ENCODE measurements around the gene FGR. TPM values are rescaled to one million over a fixed set of nuclear protein-coding genes. Genes with fewer than 3 reads are reported as not detected.

The FGR gene
- total RNA-seq, 1 donor from 2014 or later: not detected

DNA sequence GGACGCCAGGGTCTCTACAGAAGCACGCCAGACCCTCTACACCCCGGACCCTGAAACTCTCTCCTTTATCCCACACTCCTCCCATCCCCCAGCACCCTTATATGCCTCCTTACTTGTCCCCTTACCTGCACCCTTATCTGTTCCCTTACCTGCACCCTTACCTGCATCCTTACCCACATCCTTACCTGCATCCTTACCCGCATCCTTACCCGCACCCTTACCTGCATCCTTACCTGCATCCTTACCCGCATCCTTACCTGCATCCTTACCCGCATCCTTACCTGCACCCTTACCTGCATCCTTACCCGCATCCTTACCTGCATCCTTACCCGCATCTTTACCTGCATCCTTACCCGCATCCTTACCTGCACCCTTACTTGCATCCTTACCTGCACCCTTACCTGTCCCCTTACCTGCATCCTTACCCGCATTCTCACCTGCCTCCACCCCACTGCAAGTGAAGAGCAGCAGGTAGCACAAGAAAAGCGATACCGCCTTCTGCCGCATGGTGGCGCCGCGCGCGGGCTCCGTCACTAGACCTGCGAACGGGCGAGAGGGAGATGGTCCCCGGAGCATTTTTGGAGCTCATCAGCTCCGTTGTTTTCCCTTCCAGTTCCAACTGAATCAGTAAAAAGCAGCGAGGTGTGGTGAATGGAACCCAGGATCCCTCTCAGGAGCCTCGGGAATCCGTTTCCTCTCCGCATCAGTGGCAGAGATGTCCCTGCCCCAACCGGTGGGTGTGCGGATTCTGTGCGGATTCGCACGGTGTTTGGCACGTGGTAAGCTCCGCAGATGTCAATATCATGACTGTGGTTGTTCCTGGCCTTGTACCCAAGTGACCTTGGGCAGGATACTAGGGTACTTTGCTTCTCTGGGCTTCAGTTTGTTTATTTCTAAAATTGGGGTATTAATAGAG is 34.1 kb upstream of the FGR start:
- H3K27ac ChIP-seq (ENCODE audit: low read depth, low read length): no peak overlapping the region
- no peak for DNase-seq (ENCODE audit: low read depth)
- H2AFZ ChIP-seq (ENCODE audit: low read depth, low read length): peak overlapping the region; percentile 95
- H3K9me3 ChIP-seq (ENCODE audit: insufficient read depth, low read depth, low read length): no peaks in the 10 kb centered on the region
- peak overlapping the region; percentile 32 for H3K9ac ChIP-seq (ENCODE audit: low read length)
- peaks cover 17% of the 10 kb centered on the region for H3K4me1 ChIP-seq (ENCODE audit: insufficient read depth, low read length)
- no peaks in the 10 kb centered on the region for H4K20me1 ChIP-seq (ENCODE audit: insufficient read depth, low read length)
- peak overlapping the region; percentile 57 for H3K4me3 ChIP-seq (ENCODE audit: insufficient read depth, low read depth, low read length)
- no peaks in the 10 kb centered on the region for H3K27me3 Mint-ChIP-seq (ENCODE audit: low read depth, unreplicated experiment)
- H3K4me1 Mint-ChIP-seq (ENCODE audit: low read depth, unreplicated experiment): peaks cover 39% of the 10 kb centered on the region
- no peaks in the 10 kb centered on the region for H3K27me3 ChIP-seq (ENCODE audit: insufficient read depth, low read length)
- no peak for TF ChIP-seq EZH2 (IDR thresholded peaks at IDR 0.05; ENCODE audit: insufficient read depth, low read length)
- TF ChIP-seq CTCF (IDR thresholded peaks at IDR 0.05; ENCODE audit: insufficient read depth, low read depth, low read length): peak; percentile 84
- H3K36me3 ChIP-seq (ENCODE audit: insufficient read depth, low read length): no peaks in the 10 kb centered on the region
- H3K9me3 Mint-ChIP-seq (ENCODE audit: unreplicated experiment): no peaks in the 10 kb centered on the region
- H3K27ac Mint-ChIP-seq (ENCODE audit: unreplicated experiment): peak overlapping the region; percentile 80
- H3K4me2 ChIP-seq (ENCODE audit: low read length): peak overlapping the region; percentile 84
- no peaks in the 10 kb centered on the region for H3K79me2 ChIP-seq (ENCODE audit: insufficient read depth, low read length)
- peaks cover 37% of the 10 kb centered on the region for H3K36me3 Mint-ChIP-seq (ENCODE audit: low read depth, unreplicated experiment)
- H3K4me3 Mint-ChIP-seq (ENCODE audit: unreplicated experiment): peak overlapping the region; percentile 100
- FAIRE-seq: no peak

GRCh38 chr1:27668121-27668807 is 33.3 kb upstream of the FGR start:
- Histone ChIP-seq H3K4me2 (ENCODE audit: low read length) (no peak overlapping the region), H3K36me3 (ENCODE audit: insufficient read depth, low read length) (no peaks in the 10 kb centered on the region), H2AFZ (ENCODE audit: low read depth, low read length) (no peak overlapping the region), H3K27ac (ENCODE audit: low read depth, low read length) (no peak overlapping the region), H3K79me2 (ENCODE audit: insufficient read depth, low read length) (no peaks in the 10 kb centered on the region), H3K9ac (ENCODE audit: low read length) (no peak overlapping the region), H3K27me3 (ENCODE audit: insufficient read depth, low read length) (no peaks in the 10 kb centered on the region), H3K9me3 (ENCODE audit: insufficient read depth, low read depth, low read length) (no peaks in the 10 kb centered on the region), H4K20me1 (ENCODE audit: insufficient read depth, low read length) (no peaks in the 10 kb centered on the region), H3K4me3 (ENCODE audit: insufficient read depth, low read depth, low read length) (no peak overlapping the region), H3K4me1 (ENCODE audit: insufficient read depth, low read length) (peaks cover 17% of the 10 kb centered on the region)
- TF ChIP-seq EZH2 (IDR thresholded peaks at IDR 0.05; ENCODE audit: insufficient read depth, low read length): no peak
- TF ChIP-seq CTCF (IDR thresholded peaks at IDR 0.05; ENCODE audit: insufficient read depth, low read depth, low read length): no peak
- Mint-ChIP-seq H3K27ac (ENCODE audit: unreplicated experiment) (no peak overlapping the region), H3K27me3 (ENCODE audit: low read depth, unreplicated experiment) (no peaks in the 10 kb centered on the region), H3K9me3 (ENCODE audit: unreplicated experiment) (no peaks in the 10 kb centered on the region), H3K4me1 (ENCODE audit: low read depth, unreplicated experiment) (peaks cover 40% of the 10 kb centered on the region), H3K36me3 (ENCODE audit: low read depth, unreplicated experiment) (peaks cover 37% of the 10 kb centered on the region), H3K4me3 (ENCODE audit: unreplicated experiment) (peak overlapping the region; percentile 100)
- no peak for DNase-seq (ENCODE audit: low read depth)
- no peak for FAIRE-seq

All from astrocyte (in vitro differentiated cells and primary cell).